ENCODE measurements around the gene TEX52. TPM values are rescaled to one million over a fixed set of nuclear protein-coding genes. Genes with fewer than 3 reads are reported as not detected.

The TEX52 gene
- total RNA-seq: not detected

- TF ChIP-seq POLR2A (IDR thresholded peaks at IDR 0.05) (no peak), CTCF (IDR thresholded peaks at IDR 0.05) (no peak)
- WGBS, 2 donors: 84 to 95% methylated on average over 2 to 3 of the region's 3 CpGs
- H3K4me3 ChIP-seq (ENCODE audit: low read depth, poor library complexity, severe bottlenecking): no peak within 1 kb of the TSS
- intact Hi-C loops (cut with DNase I; ENCODE audit: low total_unique reads): loop anchor here (10.0 kb wide), 1 partner anchor 88 kb away; no protein-coding TSS in a partner anchor
- no peak for DNase-seq (ENCODE audit: low spot score in 2 of 2)
These were observed at the start of gene TEX52 for GRCh38 chr12:2857021-2857431. Gene TEX52 (minus strand): TSS chr12:2857039. CDS start chr12:2857026, 13 bp downstream.

DNA sequence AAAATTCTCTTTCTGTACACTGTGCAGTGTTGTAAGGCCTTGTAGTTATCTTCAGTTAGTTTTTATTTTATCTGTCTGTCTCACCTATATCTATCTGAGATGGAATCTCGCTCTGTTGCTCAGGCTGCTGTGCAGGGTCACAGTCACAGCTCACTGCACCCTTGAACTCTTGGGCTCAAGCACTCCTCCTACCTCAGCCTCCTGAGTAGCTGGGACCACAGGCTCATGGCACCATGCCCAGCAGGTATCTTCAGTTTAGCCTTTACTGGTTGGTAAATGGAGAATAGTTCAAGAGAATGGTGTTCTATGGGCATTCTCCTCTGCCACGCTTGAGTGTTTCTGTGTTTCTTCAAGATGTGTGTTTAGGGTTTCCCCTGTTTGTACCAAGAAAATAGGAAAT, 47.4 kb upstream of the TEX52 start:
- 94 to 96% methylated on average over 2 of the region's 2 CpGs for WGBS, 2 donors
- intact Hi-C loops (cut with DNase I; ENCODE audit: low total_unique reads): no loop called here
- DNase-seq (ENCODE audit: low spot score in 2 of 2): no peak
- H3K4me3 ChIP-seq (ENCODE audit: low read depth, poor library complexity, severe bottlenecking): no peak overlapping the region
- TF ChIP-seq POLR2A (IDR thresholded peaks at IDR 0.05): no peak
- TF ChIP-seq CTCF (IDR thresholded peaks at IDR 0.05): no peak

GRCh38 chr12:2902272-2902880, 45.5 kb upstream of the TEX52 start:
- intact Hi-C loops (cut with DNase I; ENCODE audit: low total_unique reads): no loop called here
- 27% methylated on average over 4 of the region's 4 CpGs for WGBS, 2 donors
- TF ChIP-seq CTCF (IDR thresholded peaks at IDR 0.05) (no peak), POLR2A (IDR thresholded peaks at IDR 0.05) (no peak)
- no peak overlapping the region for H3K4me3 ChIP-seq (ENCODE audit: low read depth, poor library complexity, severe bottlenecking)
- peak in 1 of 2 donors; percentile 49 for DNase-seq (ENCODE audit: low spot score in 2 of 2)

- no peak overlapping the region for H3K4me3 ChIP-seq (ENCODE audit: low read depth, poor library complexity, severe bottlenecking)
- DNase-seq (ENCODE audit: low spot score in 2 of 2): no peak
- WGBS, 2 donors: 83 to 92% methylated on average over 8 of the region's 8 CpGs
- intact Hi-C loops (cut with DNase I; ENCODE audit: low total_unique reads): no loop called here
- TF ChIP-seq CTCF (IDR thresholded peaks at IDR 0.05): no peak
- no peak for TF ChIP-seq POLR2A (IDR thresholded peaks at IDR 0.05)
These were observed 43.8 kb upstream of the TEX52 start for GRCh38 chr12:2900642-2901041.

DNA sequence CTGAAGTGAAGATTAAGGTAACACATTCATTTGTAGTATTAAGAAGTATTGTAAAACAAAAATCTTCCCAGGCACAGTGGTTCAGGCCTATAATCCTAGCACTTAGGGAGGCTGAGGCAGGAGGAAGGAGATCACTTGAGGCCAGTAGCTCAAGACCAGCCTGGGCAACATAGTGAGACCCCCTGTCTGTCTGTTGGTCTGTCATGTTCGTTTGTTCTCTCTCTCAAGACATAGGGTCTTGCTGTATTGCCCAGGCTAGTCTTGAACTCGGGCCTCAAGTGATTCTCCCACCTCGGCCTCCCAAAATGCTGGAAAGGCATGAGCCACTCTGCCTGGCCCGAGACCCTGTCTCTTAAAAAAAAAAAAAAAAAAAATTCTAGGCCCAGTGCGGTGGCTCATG, 40.6 kb upstream of the TEX52 start:
- intact Hi-C loops (cut with DNase I; ENCODE audit: low total_unique reads): no loop called here
- no peak overlapping the region for H3K4me3 ChIP-seq (ENCODE audit: low read depth, poor library complexity, severe bottlenecking)
- WGBS, 2 donors: 95 to 100% methylated on average over 5 of the region's 5 CpGs
- DNase-seq (ENCODE audit: low spot score in 2 of 2): peak in 1 of 2 donors; percentile 10
- TF ChIP-seq CTCF (IDR thresholded peaks at IDR 0.05) (no peak), POLR2A (IDR thresholded peaks at IDR 0.05) (no peak)

DNA sequence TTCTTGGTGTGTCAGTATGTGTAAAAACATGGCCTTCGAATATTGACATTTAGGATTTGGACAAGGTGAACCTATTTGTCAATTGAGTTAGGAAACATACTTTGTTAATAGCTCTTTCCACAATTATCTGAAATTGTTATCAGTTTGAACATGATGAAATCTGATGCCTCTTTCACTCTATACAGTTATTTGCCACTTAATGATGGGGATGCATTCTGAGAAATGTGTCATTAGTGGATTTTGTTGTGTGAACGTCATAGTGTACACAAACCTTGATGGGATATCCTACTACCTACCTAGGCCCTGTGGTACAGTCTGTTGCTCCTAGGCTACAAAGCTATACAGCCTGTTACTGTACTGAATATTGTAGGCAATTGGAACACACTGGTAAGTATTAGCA, 38.7 kb upstream of the TEX52 start:
- no peak overlapping the region for H3K4me3 ChIP-seq (ENCODE audit: low read depth, poor library complexity, severe bottlenecking)
- 46 to 58% methylated on average over 2 of the region's 2 CpGs for WGBS, 2 donors
- intact Hi-C loops (cut with DNase I; ENCODE audit: low total_unique reads): no loop called here
- TF ChIP-seq CTCF (IDR thresholded peaks at IDR 0.05): no peak
- TF ChIP-seq POLR2A (IDR thresholded peaks at IDR 0.05): no peak
- DNase-seq (ENCODE audit: low spot score in 2 of 2): no peak
